H1 (cell line): Measurements from ENCODE around the gene RPS6KA5. TPM values are rescaled to one million over a fixed set of nuclear protein-coding genes. Genes with fewer than 3 reads are reported as not detected.

Source experiments
- BRCA1 ChIP-seq: IDR thresholded peaks from 2 replicates; pipeline ENCODE4 v1.6.1; 2012; ENCODE audit warnings: low read depth, low read length, improper control_type of control experiment
- RNF2 ChIP-seq: fragments of 200-900, 300-1000 bp; sonication (generic); IDR thresholded peaks from 2 replicates; pipeline ENCODE4 v1.7.1; 2016; ENCODE audit warnings: borderline replicate concordance, low read depth, mild to moderate bottlenecking, antibody characterized with exemption, low read length; ENCODE audit not compliant: poor library complexity, severe bottlenecking; ENCODE audit errors: missing control alignments
- polyA plus RNA-seq, 7 experiments: library from polyadenylated mRNA; depleted of rRNA in 3 of 7; stranded (reverse) in 5 of 7; unstranded in 2 of 7; fragments of >200 nt in 5 of 7; fragments of 200-250 nt in 2 of 7; gene quantifications; 1 replicate in 5 of 7; 2 replicates in 1 of 7; 4 replicates in 1 of 7; pipeline versions ENCODE4 v1.2.1 to v1.2.3, GENCODE V29; 2011 to 2013; ENCODE audit warnings: missing spikeins in 2 of 7, mixed read lengths in 2 of 7
- total RNA-seq: library from RNA; stranded (reverse); fragmentation: NEBNext Ultra II Directional; extraction: Animal tissue kit (Norgen Biotek cat#: 25700); gene quantifications from 2 replicates; pipeline ENCODE4 v1.2.1, GENCODE V29; 2021

Gene RPS6KA5
- total and polyA plus RNA-seq, 2 of the 8 experiments (the other 6 are each of a cell fraction or from before 2014, with no cell fraction given): 0.85 to 3.1 TPM

DNA sequence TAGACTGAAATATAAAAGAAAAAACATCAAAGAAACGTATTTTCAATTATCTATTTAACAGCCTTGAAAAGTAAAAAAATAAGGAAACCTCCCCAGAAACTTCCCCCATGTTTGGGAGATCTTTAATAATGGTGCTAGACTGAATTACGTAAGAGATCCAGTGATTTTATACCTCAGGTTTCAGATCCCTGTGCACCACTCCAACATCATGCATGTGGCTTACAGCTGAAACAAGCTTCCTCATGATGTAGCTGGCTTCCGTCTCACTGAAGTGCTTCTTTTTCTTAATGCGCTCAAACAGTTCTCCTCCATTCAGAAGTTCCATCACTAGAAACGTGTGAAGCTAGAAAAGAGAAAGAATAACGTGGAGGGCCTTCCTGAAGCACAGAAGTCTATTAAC, 166.2 kb downstream of the RPS6KA5 start (continued):
- no peak for TF ChIP-seq RNF2
- TF ChIP-seq BRCA1: no peak
- TF ChIP-seq, all 59 proteins: peak for 0
